ENCODE data around the gene STXBP4.

STXBP4 gene

GRCh38 chr17:55067697-55068439 is 99.3 kb downstream of the STXBP4 start:
- ATAC-seq, result no peak
- TF ChIP-seq CSRNP3 (CRISPR knock-in tag; IDR thresholded peaks at IDR 0.05), result no peak
- no peak for TF ChIP-seq ZNF70 (CRISPR knock-in tag; IDR thresholded peaks at IDR 0.05)
- TF ChIP-seq TOX (CRISPR knock-in tag; IDR thresholded peaks at IDR 0.05; ENCODE audit: borderline replicate concordance), result no peak
- TF ChIP-seq ZC3H10 (CRISPR knock-in tag; IDR thresholded peaks at IDR 0.05), result no peak
- no peak for TF ChIP-seq CREB5 (CRISPR knock-in tag; IDR thresholded peaks at IDR 0.05; ENCODE audit: low read depth)
- no peak for TF ChIP-seq GLIS3 (CRISPR knock-in tag; IDR thresholded peaks at IDR 0.05)
- no peak for TF ChIP-seq ARNTL (CRISPR knock-in tag; IDR thresholded peaks at IDR 0.05; ENCODE audit: borderline replicate concordance, low read depth)
- TF ChIP-seq TCF4 (CRISPR knock-in tag; IDR thresholded peaks at IDR 0.05; ENCODE audit: borderline replicate concordance), result no peak
- no peak for TF ChIP-seq OSR1 (CRISPR knock-in tag; IDR thresholded peaks at IDR 0.05)
- no peak for TF ChIP-seq RARB (CRISPR knock-in tag; IDR thresholded peaks at IDR 0.05)
- no peak for TF ChIP-seq SNAI2 (CRISPR knock-in tag; IDR thresholded peaks at IDR 0.05)

GRCh38 chr17:55068862-55069811 is 100.6 kb downstream of the STXBP4 start:
- no peak for ATAC-seq
- TF ChIP-seq PPARA (CRISPR knock-in tag; IDR thresholded peaks at IDR 0.05; ENCODE audit: borderline replicate concordance) (no peak), ZFP30 (CRISPR knock-in tag; IDR thresholded peaks at IDR 0.05) (no peak), CSRNP3 (CRISPR knock-in tag; IDR thresholded peaks at IDR 0.05) (no peak), ISL1 (CRISPR knock-in tag; IDR thresholded peaks at IDR 0.05) (no peak), OSR1 (CRISPR knock-in tag; IDR thresholded peaks at IDR 0.05) (no peak), TOX (CRISPR knock-in tag; IDR thresholded peaks at IDR 0.05; ENCODE audit: borderline replicate concordance) (no peak), RARB (CRISPR knock-in tag; IDR thresholded peaks at IDR 0.05) (no peak), PATZ1 (CRISPR knock-in tag; IDR thresholded peaks at IDR 0.05; ENCODE audit: borderline replicate concordance) (no peak), CREB5 (CRISPR knock-in tag; IDR thresholded peaks at IDR 0.05; ENCODE audit: low read depth) (no peak)

GRCh38 chr17:55069983-55070529 is 101.5 kb downstream of the STXBP4 start:
- no peak for ATAC-seq
- no peak for TF ChIP-seq ZFP30 (CRISPR knock-in tag; IDR thresholded peaks at IDR 0.05)
- TF ChIP-seq TSHZ2 (CRISPR knock-in tag; IDR thresholded peaks at IDR 0.05), result no peak
- TF ChIP-seq PATZ1 (CRISPR knock-in tag; IDR thresholded peaks at IDR 0.05; ENCODE audit: borderline replicate concordance), result no peak
- no peak for TF ChIP-seq BACH2 (CRISPR knock-in tag; IDR thresholded peaks at IDR 0.05; ENCODE audit: borderline replicate concordance)
- no peak for TF ChIP-seq ZNF8 (CRISPR knock-in tag; IDR thresholded peaks at IDR 0.05)
- TF ChIP-seq TOX (CRISPR knock-in tag; IDR thresholded peaks at IDR 0.05; ENCODE audit: borderline replicate concordance), result no peak
- TF ChIP-seq ISL1 (CRISPR knock-in tag; IDR thresholded peaks at IDR 0.05), result no peak
- no peak for TF ChIP-seq ESRRG (CRISPR knock-in tag; IDR thresholded peaks at IDR 0.05)
- TF ChIP-seq OSR1 (CRISPR knock-in tag; IDR thresholded peaks at IDR 0.05), result no peak
- TF ChIP-seq ZFP3 (CRISPR knock-in tag; IDR thresholded peaks at IDR 0.05), result no peak
- TF ChIP-seq CSDC2 (CRISPR knock-in tag; IDR thresholded peaks at IDR 0.05), result no peak
- TF ChIP-seq ARNTL (CRISPR knock-in tag; IDR thresholded peaks at IDR 0.05; ENCODE audit: borderline replicate concordance, low read depth), result no peak
- no peak for TF ChIP-seq RARB (CRISPR knock-in tag; IDR thresholded peaks at IDR 0.05)
- TF ChIP-seq ZNF70 (CRISPR knock-in tag; IDR thresholded peaks at IDR 0.05), result no peak
